Vagina (tissue), 2 donors: ENCODE measurements around the gene MTCL1. TPM values are rescaled to one million over a fixed set of nuclear protein-coding genes. Genes with fewer than 3 reads are reported as not detected.

Source experiments
- DNase-seq, 2 donors: peaks; one replicate each; pipeline ENCODE4 v3.0.0-alpha.2; 2017; ENCODE audit errors: extremely low spot score in 2 of 2
- H3K27ac ChIP-seq: fragments of 200-600 bp; sonication (generic); one replicate; pipeline ENCODE4 v1.5.1; 2019
- H3K27me3 ChIP-seq: fragments of 200-600 bp; sonication (generic); one replicate; pipeline ENCODE4 v1.5.1; 2019
- H3K36me3 ChIP-seq, 2 donors: fragments of 200-600 bp; sonication (generic); one replicate each; pipeline ENCODE4 v1.5.1; 2017 to 2019
- H3K4me1 ChIP-seq: fragments of 200-600 bp; sonication (generic); one replicate; pipeline ENCODE4 v1.5.1; 2019
- H3K4me3 ChIP-seq, 2 donors: fragments of 200-600 bp; sonication (generic); 1 replicate in 1 of 2; 2 replicates in 1 of 2; pipeline ENCODE4 v1.5.1; 2016 to 2019
- H3K9me3 ChIP-seq: fragments of 200-600 bp; sonication (generic); one replicate; pipeline ENCODE4 v1.5.1; 2019
- CTCF ChIP-seq, 3 experiments: fragments of 450-650 bp in 2 of 3; fragments of 200-600 bp in 1 of 3; sonication (generic) in 1 of 3; IDR thresholded peaks; one replicate each; pipeline ENCODE4 v1.5.1; 2017 to 2019; ENCODE audit warnings: antibody characterized with exemption in 3 of 3, mild to moderate bottlenecking in 2 of 3, moderate library complexity in 2 of 3
- POLR2A ChIP-seq, 2 donors: fragments of 450-650 bp; IDR thresholded peaks; one replicate each; pipeline ENCODE4 v1.6.1; 2017; ENCODE audit warnings: antibody characterized with exemption in 2 of 2, mild to moderate bottlenecking in 2 of 2, moderate library complexity in 2 of 2
- POLR2AphosphoS5 ChIP-seq, 2 donors: sonication (generic); formaldehyde crosslinking; IDR thresholded peaks; one replicate each; pipeline ENCODE4 v1.9.0; 2017; ENCODE audit warnings: antibody characterized with exemption in 2 of 2, mild to moderate bottlenecking in 2 of 2, low read depth in 1 of 2; ENCODE audit not compliant: insufficient read depth in 1 of 2
- intact Hi-C: fragments of 100-400 bp; cut with DNase I; formaldehyde crosslinking; loops from one replicate; pipeline ENCODE4 v1.15.1; 2023
- total RNA-seq: library from RNA; depleted of rRNA; stranded (reverse); fragments of >200 nt; gene quantifications from one replicate; pipeline ENCODE4 v1.2.3, GENCODE V29; 2016

The MTCL1 gene
- total RNA-seq, 1 donor from 2014 or later: 23.6 TPM

GRCh38 chr18:8794156-8794933, 89.0 kb downstream of the MTCL1 start:
- peaks cover 8% of the 10 kb centered on the region for H3K4me1 ChIP-seq
- DNase-seq: no peak
- TF ChIP-seq POLR2A (IDR thresholded peaks at IDR 0.05): no peak
- TF ChIP-seq CTCF (IDR thresholded peaks at IDR 0.05): no peak
- no peak for TF ChIP-seq POLR2AphosphoS5 (IDR thresholded peaks at IDR 0.05; ENCODE audit: insufficient read depth in 1 of 2, low read depth in 1 of 2)
- no peaks in the 10 kb centered on the region for H3K36me3 ChIP-seq
- H3K27me3 ChIP-seq: no peaks in the 10 kb centered on the region
- no peak overlapping the region for H3K4me3 ChIP-seq
- H3K9me3 ChIP-seq: no peaks in the 10 kb centered on the region
- H3K27ac ChIP-seq: no peak overlapping the region
- intact Hi-C loops: no loop called here

- no peaks in the 10 kb centered on the region for H3K9me3 ChIP-seq
- H3K27me3 ChIP-seq: no peaks in the 10 kb centered on the region
- H3K27ac ChIP-seq: no peak overlapping the region
- TF ChIP-seq CTCF (IDR thresholded peaks at IDR 0.05): no peak
- TF ChIP-seq POLR2AphosphoS5 (IDR thresholded peaks at IDR 0.05; ENCODE audit: insufficient read depth in 1 of 2, low read depth in 1 of 2): no peak
- TF ChIP-seq POLR2A (IDR thresholded peaks at IDR 0.05): no peak
- H3K4me1 ChIP-seq: peaks cover 8% of the 10 kb centered on the region
- H3K4me3 ChIP-seq: no peak overlapping the region
- H3K36me3 ChIP-seq: no peaks in the 10 kb centered on the region
- no peak for DNase-seq
- intact Hi-C loops: no loop called here
Measured at GRCh38 chr18:8794934-8795280, 89.6 kb downstream of the MTCL1 start.

GRCh38 chr18:8795586-8796325, 90.4 kb downstream of the MTCL1 start:
- intact Hi-C loops: no loop called here
- H3K4me3 ChIP-seq: no peak overlapping the region
- H3K36me3 ChIP-seq: no peaks in the 10 kb centered on the region
- TF ChIP-seq POLR2AphosphoS5 (IDR thresholded peaks at IDR 0.05; ENCODE audit: insufficient read depth in 1 of 2, low read depth in 1 of 2) (no peak), CTCF (IDR thresholded peaks at IDR 0.05) (no peak), POLR2A (IDR thresholded peaks at IDR 0.05) (no peak)
- H3K9me3 ChIP-seq: no peaks in the 10 kb centered on the region
- no peaks in the 10 kb centered on the region for H3K27me3 ChIP-seq
- no peak for DNase-seq
- H3K4me1 ChIP-seq: peaks cover 8% of the 10 kb centered on the region
- H3K27ac ChIP-seq: no peak overlapping the region

GRCh38 chr18:8797206-8797605, 91.8 kb downstream of the MTCL1 start:
- Histone ChIP-seq H3K27me3 (no peaks in the 10 kb centered on the region), H3K4me1 (peaks cover 8% of the 10 kb centered on the region), H3K9me3 (no peaks in the 10 kb centered on the region), H3K27ac (no peak overlapping the region), H3K4me3 (no peak overlapping the region), H3K36me3 (no peaks in the 10 kb centered on the region)
- intact Hi-C loops: no loop called here
- TF ChIP-seq POLR2A (IDR thresholded peaks at IDR 0.05) (no peak), POLR2AphosphoS5 (IDR thresholded peaks at IDR 0.05; ENCODE audit: insufficient read depth in 1 of 2, low read depth in 1 of 2) (no peak), CTCF (IDR thresholded peaks at IDR 0.05) (no peak)
- DNase-seq: no peak

- Histone ChIP-seq H3K27me3 (no peaks in the 10 kb centered on the region), H3K4me1 (peaks cover 5% of the 10 kb centered on the region), H3K27ac (no peak overlapping the region), H3K9me3 (no peaks in the 10 kb centered on the region), H3K36me3 (no peaks in the 10 kb centered on the region), H3K4me3 (no peak overlapping the region)
- DNase-seq: no peak
- TF ChIP-seq POLR2AphosphoS5 (IDR thresholded peaks at IDR 0.05; ENCODE audit: insufficient read depth in 1 of 2, low read depth in 1 of 2) (no peak), CTCF (IDR thresholded peaks at IDR 0.05) (no peak), POLR2A (IDR thresholded peaks at IDR 0.05) (no peak)
- intact Hi-C loops: no loop called here
Measured at GRCh38 chr18:8799001-8799400, 93.6 kb downstream of the MTCL1 start.
